PFSK-1 (cell line): ENCODE results near the gene MS4A15.

Source experiments
- FOXP2 ChIP-seq: optimal IDR thresholded peaks from 2 replicates; pipeline ENCODE3; 2011; ENCODE audit warnings: borderline replicate concordance, control low read depth, inconsistent platforms; ENCODE audit not compliant: insufficient read depth; ENCODE audit errors: extremely low read length, extremely low read depth
- POLR2AphosphoS5 ChIP-seq: IDR thresholded peaks from 2 replicates; pipeline ENCODE4 v1.6.1; 2012; ENCODE audit warnings: low read depth, mild to moderate bottlenecking, control low read depth, low read length, moderate library complexity
- SIN3A ChIP-seq: IDR thresholded peaks from 2 replicates; pipeline ENCODE4 v1.6.1; 2012; ENCODE audit warnings: mild to moderate bottlenecking, low read length, moderate library complexity, borderline replicate concordance; ENCODE audit not compliant: insufficient read depth
- TAF1 ChIP-seq: IDR thresholded peaks from 2 replicates; pipeline ENCODE4 v1.6.1; 2012; ENCODE audit warnings: low read length, control low read depth, borderline replicate concordance; ENCODE audit not compliant: insufficient read depth
- TF ChIP-seq, protein P1 (sequence below), 2 experiments: IDR thresholded peaks; 2 replicates each; pipeline versions ENCODE4 v1.6.1 to v1.8.0; 2011 to 2012; ENCODE audit warnings: low read depth in 2 of 2, low read length in 2 of 2, control low read depth in 1 of 2, inconsistent platforms in 1 of 2, mild to moderate bottlenecking in 1 of 2, moderate library complexity in 1 of 2; ENCODE audit not compliant: insufficient read depth in 1 of 2

The MS4A15 gene

DNA sequence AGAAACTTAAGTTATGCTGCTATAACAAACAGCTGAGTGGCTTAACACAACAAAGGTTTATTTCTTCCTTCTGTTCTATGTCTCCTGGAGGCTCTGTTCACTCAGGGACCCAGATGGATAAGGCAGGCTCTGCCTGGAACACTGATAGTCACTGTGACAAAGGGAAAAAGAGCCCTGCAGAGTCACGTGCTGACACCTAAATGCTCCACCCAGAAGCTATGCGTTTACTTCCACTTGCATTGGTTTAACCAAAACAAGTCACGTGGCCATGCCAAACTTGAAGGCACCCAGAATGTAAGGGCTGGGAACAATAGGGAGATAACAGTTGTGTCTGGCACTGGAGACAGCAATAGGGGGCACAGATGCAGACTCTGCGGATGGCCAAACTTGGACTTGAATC lies 3.4 kb upstream of the MS4A15 start:
- no peak for TF ChIP-seq FOXP2
- no peak for TF ChIP-seq SIN3A
- TF ChIP-seq, protein P1, sequence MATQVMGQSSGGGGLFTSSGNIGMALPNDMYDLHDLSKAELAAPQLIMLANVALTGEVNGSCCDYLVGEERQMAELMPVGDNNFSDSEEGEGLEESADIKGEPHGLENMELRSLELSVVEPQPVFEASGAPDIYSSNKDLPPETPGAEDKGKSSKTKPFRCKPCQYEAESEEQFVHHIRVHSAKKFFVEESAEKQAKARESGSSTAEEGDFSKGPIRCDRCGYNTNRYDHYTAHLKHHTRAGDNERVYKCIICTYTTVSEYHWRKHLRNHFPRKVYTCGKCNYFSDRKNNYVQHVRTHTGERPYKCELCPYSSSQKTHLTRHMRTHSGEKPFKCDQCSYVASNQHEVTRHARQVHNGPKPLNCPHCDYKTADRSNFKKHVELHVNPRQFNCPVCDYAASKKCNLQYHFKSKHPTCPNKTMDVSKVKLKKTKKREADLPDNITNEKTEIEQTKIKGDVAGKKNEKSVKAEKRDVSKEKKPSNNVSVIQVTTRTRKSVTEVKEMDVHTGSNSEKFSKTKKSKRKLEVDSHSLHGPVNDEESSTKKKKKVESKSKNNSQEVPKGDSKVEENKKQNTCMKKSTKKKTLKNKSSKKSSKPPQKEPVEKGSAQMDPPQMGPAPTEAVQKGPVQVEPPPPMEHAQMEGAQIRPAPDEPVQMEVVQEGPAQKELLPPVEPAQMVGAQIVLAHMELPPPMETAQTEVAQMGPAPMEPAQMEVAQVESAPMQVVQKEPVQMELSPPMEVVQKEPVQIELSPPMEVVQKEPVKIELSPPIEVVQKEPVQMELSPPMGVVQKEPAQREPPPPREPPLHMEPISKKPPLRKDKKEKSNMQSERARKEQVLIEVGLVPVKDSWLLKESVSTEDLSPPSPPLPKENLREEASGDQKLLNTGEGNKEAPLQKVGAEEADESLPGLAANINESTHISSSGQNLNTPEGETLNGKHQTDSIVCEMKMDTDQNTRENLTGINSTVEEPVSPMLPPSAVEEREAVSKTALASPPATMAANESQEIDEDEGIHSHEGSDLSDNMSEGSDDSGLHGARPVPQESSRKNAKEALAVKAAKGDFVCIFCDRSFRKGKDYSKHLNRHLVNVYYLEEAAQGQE (IDR thresholded peaks at IDR 0.05; ENCODE audit: insufficient read depth in 1 of 2, low read depth in 2 of 2, low read length in 2 of 2): no peak
- no peak for TF ChIP-seq POLR2AphosphoS5
- no peak for TF ChIP-seq TAF1

DNA sequence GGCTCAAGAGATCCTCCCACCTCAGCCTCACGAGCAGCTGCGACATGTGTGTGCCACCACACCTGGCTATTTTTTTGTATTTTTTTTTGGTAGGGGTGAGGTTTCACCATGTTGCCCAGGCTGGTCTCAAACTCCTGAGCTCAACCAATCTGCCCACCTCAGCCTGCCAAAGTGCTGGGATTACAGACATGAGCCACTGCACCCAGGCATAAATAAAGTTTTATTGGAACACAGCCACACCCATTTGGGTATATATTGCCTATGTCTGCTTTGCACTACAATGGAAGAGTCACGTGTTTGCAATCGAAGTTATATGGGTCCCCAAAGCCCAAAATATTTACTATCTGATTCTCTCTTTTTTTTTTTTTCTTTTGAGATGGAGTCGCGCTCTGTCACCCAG lies 1.8 kb upstream of the MS4A15 start:
- TF ChIP-seq POLR2AphosphoS5 (no peak), TAF1 (no peak), SIN3A (no peak), FOXP2 (no peak)
- TF ChIP-seq, protein P1 (IDR thresholded peaks at IDR 0.05; ENCODE audit: insufficient read depth in 1 of 2, low read depth in 2 of 2, low read length in 2 of 2): no peak

DNA sequence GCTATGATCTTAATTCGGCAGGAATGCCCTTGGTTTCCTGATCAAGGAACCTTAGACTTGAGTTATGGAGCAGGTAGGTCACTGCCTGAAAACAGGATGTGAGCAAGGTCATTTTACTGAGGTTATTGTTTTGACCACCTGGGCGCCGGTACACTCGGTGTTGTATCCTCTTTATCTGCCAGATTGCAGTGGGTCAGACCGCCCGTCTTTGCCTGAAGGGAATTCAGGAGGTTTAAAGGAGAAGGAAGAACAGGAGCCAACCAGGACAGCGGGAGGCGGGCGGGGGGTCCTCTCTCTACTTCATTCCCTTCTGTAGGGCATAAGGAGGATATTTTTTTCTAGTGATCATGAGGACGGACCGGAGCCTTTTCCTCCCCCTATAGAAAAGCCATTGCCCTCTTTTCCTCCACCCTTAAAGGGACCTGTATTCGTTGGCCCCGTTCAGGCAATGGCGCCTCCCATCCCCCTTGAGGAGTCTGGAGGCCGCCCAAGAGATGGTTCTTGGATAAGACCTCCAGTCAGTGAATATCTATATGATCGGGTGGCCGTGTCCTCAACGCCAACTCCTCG lies 649 bp downstream of the MS4A15 start:
- no peak for TF ChIP-seq POLR2AphosphoS5
- TF ChIP-seq TAF1: no peak
- no peak for TF ChIP-seq FOXP2
- no peak for TF ChIP-seq SIN3A
- TF ChIP-seq, protein P1 (IDR thresholded peaks at IDR 0.05; ENCODE audit: insufficient read depth in 1 of 2, low read depth in 2 of 2, low read length in 2 of 2): no peak

DNA sequence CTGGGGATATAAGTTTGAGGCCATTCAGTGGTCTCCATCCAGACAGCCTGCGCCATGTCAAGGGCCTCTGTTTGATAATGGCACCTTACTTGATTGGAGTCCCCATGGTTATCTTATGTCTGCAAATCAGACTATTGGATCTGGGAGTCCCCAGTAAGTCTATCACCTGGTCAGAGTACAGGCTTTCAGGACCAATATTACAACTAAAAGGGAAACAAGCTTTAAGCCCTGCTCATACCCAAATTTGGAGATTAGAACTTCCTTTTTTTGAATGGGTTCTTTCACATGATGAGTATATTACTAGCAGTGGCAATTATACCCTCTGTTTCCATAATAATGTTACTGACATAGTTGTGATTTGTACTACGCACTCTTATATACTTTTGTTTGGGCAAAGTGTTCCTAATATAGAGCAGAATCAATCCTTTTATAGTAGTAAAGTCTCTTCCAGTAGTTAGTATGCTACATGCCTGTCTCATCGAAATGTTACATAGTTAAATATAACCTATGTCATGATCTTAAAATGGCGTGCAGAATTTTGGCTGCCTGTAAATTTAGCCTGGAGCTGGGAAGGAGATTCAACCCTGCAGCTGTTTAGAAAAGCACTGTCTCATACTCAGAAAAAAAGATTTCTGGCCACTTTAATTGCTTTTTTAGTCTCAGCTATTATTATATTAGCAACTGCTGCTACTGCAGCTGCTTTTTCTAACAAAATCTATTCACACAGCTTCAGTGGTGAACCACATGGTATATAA lies 4.9 kb downstream of the MS4A15 start:
- TF ChIP-seq POLR2AphosphoS5: no peak
- TF ChIP-seq, protein P1 (IDR thresholded peaks at IDR 0.05; ENCODE audit: insufficient read depth in 1 of 2, low read depth in 2 of 2, low read length in 2 of 2): no peak
- no peak for TF ChIP-seq TAF1
- no peak for TF ChIP-seq SIN3A
- no peak for TF ChIP-seq FOXP2
